Right lobe of liver (tissue), 4 donors: ENCODE measurements around the gene FGFR2.

Experiments
- CTCF ChIP-seq, 4 donors: fragments of 200-600 bp in 3 of 4; fragments of 450-650 bp in 1 of 4; IDR thresholded peaks; one replicate each; pipeline versions ENCODE4 v1.5.1 to v1.8.0; 2016 to 2022; ENCODE audit warnings: antibody characterized with exemption in 4 of 4, mild to moderate bottlenecking in 2 of 4
- POLR2A ChIP-seq: fragments of 450-650 bp; IDR thresholded peaks from one replicate; pipeline ENCODE4 v1.6.1; 2017; ENCODE audit warnings: antibody characterized with exemption, mild to moderate bottlenecking
- donor health status: DM: no; HTN: no; CAD: no.
- donor health status: DM: no; HTN: no; CAD: no.
- donor health status: DM: no; HTN: yes; CAD: no.

- TF ChIP-seq CTCF (IDR thresholded peaks at IDR 0.05), result no peak
- TF ChIP-seq POLR2A, result no peak
These were observed 155.9 kb downstream of the FGFR2 start for GRCh38 chr10:121442086-121442935.
